BJ (cell line): ENCODE data around the gene TCF4. TPM values are rescaled to one million over a fixed set of nuclear protein-coding genes. Genes with fewer than 3 reads are reported as not detected.

ENCODE experiments used
- CTCF ChIA-PET: fragments of 350-600 bp; formaldehyde crosslinking; extraction: SDS; loops from one replicate; lab custom pipeline; 2021; ENCODE audit warnings: antibody characterized with exemption, inconsistent platforms; lab: Yijun Ruan, JAX
- POLR2A ChIA-PET: fragments of 300-600 bp; sonication (Branson Sonifier 250); formaldehyde crosslinking; extraction: SDS; loops from one replicate; lab custom pipeline; 2021; ENCODE audit warnings: antibody characterized with exemption; lab: Charles Lee
- DNase-seq: peaks from one replicate; pipeline ENCODE4 v3.0.0-alpha.2; 2011; ENCODE audit warnings: low read depth
- H3K27me3 ChIP-seq: 2 replicates; pipeline ENCODE4 v1.6.0; 2011; ENCODE audit warnings: low read length; ENCODE audit not compliant: control insufficient read depth, insufficient read depth
- H3K36me3 ChIP-seq: 2 replicates; pipeline ENCODE4 v1.5.1; 2011; ENCODE audit warnings: low read length; ENCODE audit not compliant: control insufficient read depth, insufficient read depth
- H3K4me3 ChIP-seq: 2 replicates; pipeline ENCODE4 v1.5.1; 2011; ENCODE audit warnings: low read depth, mild to moderate bottlenecking, control low read depth, low read length
- CTCF ChIP-seq: IDR thresholded peaks from 2 replicates; pipeline ENCODE4 v1.5.1; 2011; ENCODE audit warnings: low read depth, mild to moderate bottlenecking, control low read depth, inconsistent platforms, low read length, moderate library complexity; ENCODE audit not compliant: insufficient read depth
- polyA plus RNA-seq: library from polyadenylated mRNA; depleted of rRNA; stranded (reverse); fragments of >200 nt; gene quantifications from 2 replicates; pipeline ENCODE4 v1.2.3, GENCODE V29; 2011

The TCF4 gene
- polyA plus RNA-seq, 1 experiment: 65.8 TPM

GRCh38 chr18:55582325-55582724 is 5.7 kb downstream of the TCF4 start:
- ChIA-PET CTCF (interaction anchor here (0.9 to 1.4 kb wide), 6 partner anchors 11 to 348 kb away, joined by 3 to 5 read pairs (median 3); no protein-coding TSS in a partner anchor), POLR2A (interaction anchor here (0.6 kb wide), 1 partner anchor 198 kb away, joined by 3 read pairs; no protein-coding TSS in a partner anchor)
- no peak for TF ChIP-seq CTCF
- no peak for DNase-seq
- Histone ChIP-seq H3K36me3 (no peaks in the 10 kb centered on the region), H3K4me3 (no peak overlapping the region), H3K27me3 (no peaks in the 10 kb centered on the region)

- DNase-seq: no peak
- Histone ChIP-seq H3K4me3 (no peak overlapping the region), H3K27me3 (no peaks in the 10 kb centered on the region), H3K36me3 (no peaks in the 10 kb centered on the region)
- CTCF ChIA-PET: interaction anchor here (0.8 kb wide), 1 partner anchor 200 kb away, joined by 3 read pairs; no protein-coding TSS in a partner anchor
- TF ChIP-seq CTCF: no peak
- POLR2A ChIA-PET: no interaction called here
Observed at GRCh38 chr18:55579501-55580270, 8.3 kb downstream of the TCF4 start.

GRCh38 chr18:55577812-55578539 is 10.0 kb downstream of the TCF4 start:
- H3K4me3 ChIP-seq: no peak overlapping the region
- TF ChIP-seq CTCF: no peak
- DNase-seq: no peak
- H3K27me3 ChIP-seq: no peaks in the 10 kb centered on the region
- ChIA-PET POLR2A (no interaction called here), CTCF (interaction anchor here (1.0 kb wide), 1 partner anchor 20 kb away, joined by 3 read pairs; no protein-coding TSS in a partner anchor)
- 0 out of 2 replicates have a peak, but pooled peaks cover 1% of the 10 kb centered on the region for H3K36me3 ChIP-seq

GRCh38 chr18:55576001-55576400 is 12.0 kb downstream of the TCF4 start:
- no peak for TF ChIP-seq CTCF
- Histone ChIP-seq H3K4me3 (no peak overlapping the region), H3K27me3 (no peaks in the 10 kb centered on the region), H3K36me3 (0 out of 2 replicates have a peak, but pooled peaks cover 1% of the 10 kb centered on the region)
- ChIA-PET CTCF (no interaction called here), POLR2A (no interaction called here)
- DNase-seq: no peak

- Histone ChIP-seq H3K4me3 (no peak overlapping the region), H3K27me3 (no peaks in the 10 kb centered on the region), H3K36me3 (0 out of 2 replicates have a peak, but pooled peaks cover 1% of the 10 kb centered on the region)
- TF ChIP-seq CTCF: no peak
- ChIA-PET CTCF (no interaction called here), POLR2A (no interaction called here)
- DNase-seq: no peak
Observed at GRCh38 chr18:55575066-55575465, 12.9 kb downstream of the TCF4 start.
